Endothelial cell of umbilical vein (primary cell): ENCODE measurements around the gene NEU1. TPM values are rescaled to one million over a fixed set of nuclear protein-coding genes. Genes with fewer than 3 reads are reported as not detected.

ENCODE experiments used
- BruUV-seq: library from RNA; stranded (reverse); fragments of 400-500 nt; replicated peaks from 2 replicates; lab custom pipeline; 2021; lab: Mats Ljungman, UMichigan
- CTCF ChIA-PET: fragments of 300-600, 350-600 bp; sonication (Branson Sonifier 250); formaldehyde crosslinking; loops from one replicate; lab custom pipeline; 2021; ENCODE audit warnings: antibody characterized with exemption, inconsistent platforms; lab: Charles Lee
- POLR2A ChIA-PET: fragments of 300-600, 350-600 bp; sonication (Branson Sonifier 250); formaldehyde crosslinking; loops from one replicate; lab custom pipeline; 2021; ENCODE audit warnings: antibody characterized with exemption, inconsistent platforms; lab: Charles Lee
- DNase-seq: peaks from one replicate; pipeline ENCODE4 v3.0.0-alpha.2; 2011; ENCODE audit warnings: low read depth, low spot score
- FAIRE-seq: peaks from 2 replicates; lab custom pipeline; 2011; peaks lifted over from hg19 to GRCh38; lab: Jason Lieb, UNC
- H2AFZ ChIP-seq: 2 replicates; pipeline ENCODE4 v1.6.0; 2012; ENCODE audit warnings: low read depth, low read length, control low read depth, inconsistent platforms
- H3K27ac ChIP-seq: 2 replicates; pipeline ENCODE4 v1.5.1; 2011; ENCODE audit warnings: low read depth, mild to moderate bottlenecking, control low read depth, low read length, moderate library complexity; ENCODE audit not compliant: insufficient read depth
- H3K27me3 ChIP-seq, 2 experiments: 2 replicates each; pipeline versions ENCODE4 v1.6.0 to v1.6.1; 2011; ENCODE audit warnings: low read length in 2 of 2, mixed read lengths in 1 of 2; ENCODE audit not compliant: control insufficient read depth in 2 of 2, insufficient read depth in 2 of 2
- H3K36me3 ChIP-seq, 2 experiments: 2 replicates in 1 of 2; 3 replicates in 1 of 2; pipeline ENCODE4 v1.5.1; 2011; ENCODE audit warnings: low read length in 2 of 2, mild to moderate bottlenecking in 1 of 2, moderate library complexity in 1 of 2; ENCODE audit not compliant: control insufficient read depth in 2 of 2, insufficient read depth in 2 of 2; ENCODE audit errors: extremely low read depth in 1 of 2
- H3K4me1 ChIP-seq: 3 replicates; pipeline ENCODE4 v1.5.1; 2011; ENCODE audit warnings: mild to moderate bottlenecking, low read length; ENCODE audit not compliant: control insufficient read depth, insufficient read depth; ENCODE audit errors: extremely low read depth
- H3K4me2 ChIP-seq: 2 replicates; pipeline ENCODE4 v1.6.1; 2011; ENCODE audit warnings: low read length, control low read depth, mixed read lengths; ENCODE audit not compliant: insufficient read depth
- H3K4me3 ChIP-seq, 3 experiments: fragments of 200-600 bp in 1 of 3; sonication (generic), shearing (Covaris generic) in 1 of 3; replicated peaks in 1 of 3; 2 replicates each; pipeline ENCODE4 v1.5.1; 2011 to 2016; ENCODE audit warnings: control low read depth in 3 of 3, low read length in 3 of 3, mild to moderate bottlenecking in 2 of 3, inconsistent platforms in 1 of 3, low read depth in 1 of 3, moderate library complexity in 1 of 3; ENCODE audit not compliant: insufficient read depth in 1 of 3
- H3K79me2 ChIP-seq: 2 replicates; pipeline ENCODE4 v1.6.0; 2012; ENCODE audit warnings: low read length, inconsistent platforms; ENCODE audit not compliant: control insufficient read depth, insufficient read depth
- H3K9ac ChIP-seq: replicated peaks from 2 replicates; pipeline ENCODE3; 2011; ENCODE audit warnings: low read length, control low read depth; ENCODE audit not compliant: insufficient read depth; ENCODE audit errors: extremely low read depth
- H3K9me1 ChIP-seq: replicated peaks from 3 replicates; pipeline ENCODE4 v1.6.0; 2011; ENCODE audit warnings: mild to moderate bottlenecking, low read length; ENCODE audit not compliant: control insufficient read depth, insufficient read depth; ENCODE audit errors: extremely low read depth
- H3K9me3 ChIP-seq: replicated peaks from 2 replicates; pipeline ENCODE4 v1.5.1; 2012; ENCODE audit warnings: low read length, inconsistent platforms; ENCODE audit not compliant: control insufficient read depth, insufficient read depth
- H4K20me1 ChIP-seq: replicated peaks from 2 replicates; pipeline ENCODE3; 2011; ENCODE audit warnings: mild to moderate bottlenecking, low read length; ENCODE audit not compliant: control insufficient read depth, insufficient read depth; ENCODE audit errors: extremely low read depth
- EZH2 ChIP-seq: IDR thresholded peaks from 2 replicates; pipeline ENCODE4 v1.6.1; 2012; ENCODE audit warnings: borderline replicate concordance, low read depth, mild to moderate bottlenecking, moderate library complexity, low read length, inconsistent platforms; ENCODE audit not compliant: severe bottlenecking
- FOS ChIP-seq: IDR thresholded peaks from 2 replicates; pipeline ENCODE4 v1.6.1; 2011; ENCODE audit warnings: mild to moderate bottlenecking, low read length, moderate library complexity, borderline replicate concordance; ENCODE audit not compliant: insufficient read depth
- GATA2 ChIP-seq: IDR thresholded peaks from 2 replicates; pipeline ENCODE4 v1.7.0; 2011; ENCODE audit warnings: low read depth, mild to moderate bottlenecking, moderate library complexity, mixed read lengths, low read length; ENCODE audit not compliant: insufficient read length, insufficient read depth
- JUN ChIP-seq: IDR thresholded peaks from 2 replicates; pipeline ENCODE4 v1.6.1; 2011; ENCODE audit warnings: borderline replicate concordance, low read depth; ENCODE audit not compliant: insufficient read length, insufficient read depth
- POLR2A ChIP-seq: IDR thresholded peaks from 2 replicates; pipeline ENCODE4 v1.6.1; 2012; ENCODE audit warnings: low read depth, mild to moderate bottlenecking, control low read depth, low read length
- dilution Hi-C: fragments of 300-500 bp; cut with MboI; formaldehyde crosslinking; loops from one replicate; pipeline ENCODE4 v1.15.0; 2019; ENCODE audit warnings: low sequenced_read_pairs; ENCODE audit not compliant: extremely low pct_ligation_motif_present
- intact Hi-C: fragments of 100-400 bp; cut with micrococcal nuclease; formaldehyde crosslinking; loops from one replicate; pipeline ENCODE4 v1.10.0; 2022
- polyA plus RNA-seq, 4 experiments: library from polyadenylated mRNA; depleted of rRNA in 3 of 4; stranded (reverse) in 3 of 4; unstranded in 1 of 4; fragments of >200 nt; gene quantifications; 2 replicates each; pipeline versions ENCODE4 v1.2.1 to v1.2.3, GENCODE V29; 2011 to 2012; ENCODE audit warnings: missing spikeins in 1 of 4
- total RNA-seq: library from RNA; stranded (reverse); gene quantifications from 2 replicates; pipeline ENCODE4 v1.2.3, GENCODE V29; 2021
- TF ChIP-seq, protein P1 (sequence below), 2 donors: IDR thresholded peaks; 1 replicate in 1 of 2; 2 replicates in 1 of 2; pipeline ENCODE4 v1.5.1; 2011; ENCODE audit warnings: low read length in 2 of 2, mild to moderate bottlenecking in 2 of 2, moderate library complexity in 2 of 2, control low read depth in 1 of 2, inconsistent platforms in 1 of 2, low read depth in 1 of 2; ENCODE audit not compliant: insufficient read depth in 1 of 2; ENCODE audit errors: extremely low read depth in 1 of 2

The NEU1 gene
- total and polyA plus RNA-seq, 2 donors (not counting 3 experiments of a cell fraction or from before 2014, with no cell fraction given) = 62.8 to 111 TPM

GRCh38 chr6:31877125-31877650, 14.6 kb upstream of the NEU1 start:
- Histone ChIP-seq H3K4me3 (no peak overlapping the region), H3K27ac (no peak overlapping the region), H3K36me3 (peaks cover 0 to 20% of the 10 kb centered on the region in 2 experiments), H3K79me2 (no peaks in the 10 kb centered on the region), H2AFZ (peak overlapping the region; percentile 63), H3K9me1 (no peaks in the 10 kb centered on the region), H3K4me1 (peaks cover 6% of the 10 kb centered on the region), H3K27me3 (no peaks in the 10 kb centered on the region), H3K9ac (no peak overlapping the region), H3K9me3 (no peaks in the 10 kb centered on the region), H3K4me2 (no peak overlapping the region), H4K20me1 (no peaks in the 10 kb centered on the region)
- ChIA-PET POLR2A (no interaction called here), CTCF (interaction anchor here (1.1 to 1.4 kb wide), 2 partner anchors 11 to 13 kb away, joined by 4 read pairs; no protein-coding TSS in a partner anchor)
- FAIRE-seq (peak; percentile 68), DNase-seq (no peak)
- intact Hi-C loops = no loop called here
- TF ChIP-seq GATA2 (no peak), FOS (no peak), JUN (no peak)
- TF ChIP-seq, protein P1, sequence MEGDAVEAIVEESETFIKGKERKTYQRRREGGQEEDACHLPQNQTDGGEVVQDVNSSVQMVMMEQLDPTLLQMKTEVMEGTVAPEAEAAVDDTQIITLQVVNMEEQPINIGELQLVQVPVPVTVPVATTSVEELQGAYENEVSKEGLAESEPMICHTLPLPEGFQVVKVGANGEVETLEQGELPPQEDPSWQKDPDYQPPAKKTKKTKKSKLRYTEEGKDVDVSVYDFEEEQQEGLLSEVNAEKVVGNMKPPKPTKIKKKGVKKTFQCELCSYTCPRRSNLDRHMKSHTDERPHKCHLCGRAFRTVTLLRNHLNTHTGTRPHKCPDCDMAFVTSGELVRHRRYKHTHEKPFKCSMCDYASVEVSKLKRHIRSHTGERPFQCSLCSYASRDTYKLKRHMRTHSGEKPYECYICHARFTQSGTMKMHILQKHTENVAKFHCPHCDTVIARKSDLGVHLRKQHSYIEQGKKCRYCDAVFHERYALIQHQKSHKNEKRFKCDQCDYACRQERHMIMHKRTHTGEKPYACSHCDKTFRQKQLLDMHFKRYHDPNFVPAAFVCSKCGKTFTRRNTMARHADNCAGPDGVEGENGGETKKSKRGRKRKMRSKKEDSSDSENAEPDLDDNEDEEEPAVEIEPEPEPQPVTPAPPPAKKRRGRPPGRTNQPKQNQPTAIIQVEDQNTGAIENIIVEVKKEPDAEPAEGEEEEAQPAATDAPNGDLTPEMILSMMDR (IDR thresholded peaks at IDR 0.05; ENCODE audit: extremely low read depth in 1 of 2, insufficient read depth in 1 of 2, low read depth in 1 of 2, low read length in 2 of 2) = no peak
- no TSS peak for BruUV-seq
- dilution Hi-C loops = no loop called here

- TF ChIP-seq, protein P1 (IDR thresholded peaks at IDR 0.05; ENCODE audit: extremely low read depth in 1 of 2, insufficient read depth in 1 of 2, low read depth in 1 of 2, low read length in 2 of 2) = no peak
- TF ChIP-seq GATA2 (no peak), POLR2A (no peak), EZH2 (no peak)
- Histone ChIP-seq H3K9me3 (no peaks in the 10 kb centered on the region), H3K4me1 (peaks cover 6% of the 10 kb centered on the region), H4K20me1 (no peaks in the 10 kb centered on the region), H2AFZ (no peak overlapping the region), H3K4me3 (no peak overlapping the region), H3K9ac (no peak overlapping the region), H3K36me3 (peaks cover 0 to 17% of the 10 kb centered on the region in 2 experiments), H3K27ac (no peak overlapping the region), H3K79me2 (no peaks in the 10 kb centered on the region), H3K9me1 (no peaks in the 10 kb centered on the region), H3K27me3 (no peaks in the 10 kb centered on the region), H3K4me2 (no peak overlapping the region)
- no TSS peak for BruUV-seq
- dilution Hi-C loops (no loop called here), intact Hi-C loops (no loop called here)
- FAIRE-seq (no peak), DNase-seq (no peak)
- CTCF ChIA-PET = no interaction called here
- POLR2A ChIA-PET = no interaction called here
These were observed 13.7 kb upstream of the NEU1 start for GRCh38 chr6:31876357-31876756.
